NCI-H2227 (cell line): ENCODE data around the gene IFNL1.
"Not testable (repeated sequence)": the region's sequence is repeated elsewhere in the genome, so short reads cannot be mapped to it uniquely, and the experiment has no call there.

Experiments used
- DNase-seq: peaks from one replicate; lab custom pipeline; 2025; ENCODE audit not compliant: unreplicated experiment; lab: John Stamatoyannopoulos, UW

Gene IFNL1

GRCh38 chr19:39308531-39309304 lies 12.5 kb downstream of the IFNL1 start:
- no peak for DNase-seq

DNA sequence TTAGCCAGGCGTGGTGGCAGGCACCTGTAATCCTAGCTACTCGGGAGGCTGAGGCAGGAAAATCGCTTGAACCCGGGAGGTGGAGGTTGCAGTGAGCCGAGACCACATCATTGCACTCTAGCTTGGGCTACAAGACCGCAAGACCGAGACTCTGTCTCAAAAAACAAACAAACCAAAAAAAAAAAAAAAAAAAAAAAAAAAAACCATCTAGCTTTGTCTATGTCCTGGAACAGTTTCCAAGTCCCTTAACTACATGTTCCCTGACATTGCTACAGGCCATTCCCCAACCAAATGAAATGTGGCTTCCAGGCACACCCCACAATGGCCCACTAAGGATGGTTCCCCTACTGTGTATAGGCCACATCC lies 13.1 kb downstream of the IFNL1 start:
- not testable (repeated sequence) for DNase-seq

GRCh38 chr19:39310558-39311311 lies 14.5 kb downstream of the IFNL1 start:
- DNase-seq = peak; percentile 57

DNA sequence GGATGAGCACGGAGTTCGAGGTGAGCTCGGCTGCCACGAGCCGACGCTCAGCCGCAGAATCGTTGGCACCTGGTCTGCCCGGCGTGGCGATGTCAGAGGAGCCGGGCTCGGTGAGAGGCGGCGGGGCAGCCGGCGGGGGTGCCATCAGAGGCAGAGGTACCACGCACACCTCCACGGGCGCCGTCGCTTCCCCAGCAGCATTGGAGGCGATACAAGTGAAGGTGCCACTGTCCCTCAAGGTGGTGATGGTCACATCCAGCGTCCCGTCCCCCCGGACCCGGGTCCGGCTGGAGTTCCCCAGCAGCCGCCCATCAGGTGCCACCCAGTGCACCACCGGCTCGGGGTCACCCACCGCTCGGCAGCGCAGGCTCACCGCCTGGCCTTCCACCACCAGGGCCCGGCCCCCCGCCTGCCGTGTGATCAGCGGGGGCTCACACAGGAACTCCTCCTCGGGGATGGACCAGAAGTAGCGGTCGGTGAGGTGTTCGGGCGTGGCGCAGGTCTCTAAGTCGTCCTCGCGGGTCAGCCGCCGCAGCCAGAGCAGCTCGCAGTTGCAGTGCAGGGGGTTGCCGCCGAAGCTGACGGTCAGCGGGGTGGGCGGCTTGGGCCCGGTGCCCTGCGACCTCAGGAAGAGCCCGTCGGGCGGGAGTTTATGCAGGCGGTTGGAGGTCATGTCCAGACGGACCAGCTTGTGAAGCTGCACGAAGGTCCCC lies 18.0 kb downstream of the IFNL1 start:
- no peak for DNase-seq

- no peak for DNase-seq
These were observed 19.7 kb downstream of the IFNL1 start for GRCh38 chr19:39315933-39316332.

GRCh38 chr19:39316627-39317321 lies 20.6 kb downstream of the IFNL1 start:
- DNase-seq = no peak

DNA sequence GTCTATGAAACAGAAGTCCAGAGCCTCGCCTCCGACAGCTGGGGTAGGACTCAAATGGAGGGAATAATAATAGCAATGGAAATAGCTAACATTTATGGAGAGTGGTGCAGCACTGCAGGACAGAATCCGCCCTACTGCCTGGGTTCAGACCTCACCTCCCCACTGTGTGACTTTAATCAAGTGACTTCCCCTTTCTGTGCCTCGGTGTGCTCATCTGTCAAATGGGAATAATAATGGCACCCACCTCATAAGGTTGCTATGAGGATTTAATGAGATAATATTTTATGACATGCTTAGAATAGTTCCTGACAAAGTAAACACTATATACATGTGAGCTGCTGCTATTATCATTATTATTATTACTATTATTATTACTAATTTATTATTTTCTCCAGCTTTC lies 21.3 kb downstream of the IFNL1 start:
- no peak for DNase-seq

GRCh38 chr19:39318071-39318470 lies 21.9 kb downstream of the IFNL1 start:
- DNase-seq = no peak

- DNase-seq = no peak
These were observed 22.5 kb downstream of the IFNL1 start for GRCh38 chr19:39318690-39319089.

DNA sequence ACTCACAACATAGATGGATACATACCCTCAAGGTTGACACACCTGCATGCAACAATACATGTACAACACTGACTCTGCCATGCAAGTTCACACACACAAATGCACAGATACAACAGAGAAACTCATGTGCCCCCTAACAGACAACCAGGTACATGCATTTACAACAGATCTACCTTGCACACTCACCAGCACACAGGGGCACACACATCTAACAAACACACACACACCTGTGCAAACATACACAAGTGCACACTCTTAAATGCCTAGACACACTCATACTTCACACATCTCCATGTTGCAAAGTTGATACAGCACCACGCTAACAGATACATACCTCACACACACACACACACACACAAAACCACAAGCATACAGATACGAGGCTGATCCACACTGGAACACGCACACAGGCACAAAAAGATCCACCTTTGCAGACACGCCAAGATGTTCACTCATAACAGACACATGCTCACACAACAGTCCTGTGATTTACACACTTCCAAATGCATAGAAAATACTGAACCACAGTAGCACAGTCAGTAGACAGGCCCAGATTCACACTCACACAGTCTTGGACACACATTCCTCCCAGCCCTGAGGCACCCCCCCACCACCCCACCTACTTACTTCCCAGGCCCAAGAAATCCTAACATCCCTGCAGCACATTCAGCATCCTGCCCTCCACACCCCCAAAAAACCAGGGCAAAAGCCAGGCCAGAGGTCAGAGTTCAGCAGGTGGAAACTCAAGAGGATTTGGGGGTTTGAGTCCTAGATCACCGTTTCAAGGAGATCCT lies 23.1 kb downstream of the IFNL1 start:
- DNase-seq = no peak

DNA sequence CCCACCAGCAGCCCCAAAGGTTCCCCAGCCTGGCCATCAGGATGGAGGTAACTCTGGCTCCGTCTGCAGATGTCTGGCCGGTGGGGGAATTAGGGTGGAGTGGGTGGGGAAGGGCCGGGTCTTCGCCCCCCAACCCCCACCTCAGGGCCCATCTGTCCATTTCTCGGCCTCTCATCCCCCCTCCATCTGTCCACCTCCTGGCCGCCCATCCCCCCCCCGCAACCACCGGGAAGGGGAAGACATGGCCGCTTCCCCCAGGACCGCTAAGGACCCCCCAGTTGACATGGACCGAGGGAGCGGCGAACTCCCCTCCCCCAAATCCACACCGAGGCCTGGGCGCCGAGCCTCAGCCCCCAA lies 23.7 kb downstream of the IFNL1 start:
- DNase-seq = peak; percentile 90

GRCh38 chr19:39321117-39321831 lies 25.1 kb downstream of the IFNL1 start:
- DNase-seq = no peak

DNA sequence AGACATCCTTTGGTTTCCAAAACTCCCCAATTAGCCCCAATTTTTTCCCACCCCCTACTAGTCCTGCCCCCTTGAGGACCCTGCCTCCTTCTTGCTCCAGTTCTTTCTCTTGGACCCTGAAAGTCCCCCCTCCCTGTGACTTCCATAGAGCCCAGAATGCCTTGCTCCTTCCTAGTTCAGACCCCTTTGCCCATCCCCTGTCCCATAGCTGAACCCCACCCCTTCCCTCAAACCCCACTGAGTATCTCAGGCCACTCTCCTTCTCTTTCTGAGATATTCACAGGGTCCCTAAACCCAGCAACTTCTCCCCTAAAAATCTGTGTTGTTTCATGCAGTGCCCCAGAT lies 25.6 kb downstream of the IFNL1 start:
- no peak for DNase-seq

GRCh38 chr19:39324242-39324842 lies 28.1 kb downstream of the IFNL1 start:
- DNase-seq = no peak

DNA sequence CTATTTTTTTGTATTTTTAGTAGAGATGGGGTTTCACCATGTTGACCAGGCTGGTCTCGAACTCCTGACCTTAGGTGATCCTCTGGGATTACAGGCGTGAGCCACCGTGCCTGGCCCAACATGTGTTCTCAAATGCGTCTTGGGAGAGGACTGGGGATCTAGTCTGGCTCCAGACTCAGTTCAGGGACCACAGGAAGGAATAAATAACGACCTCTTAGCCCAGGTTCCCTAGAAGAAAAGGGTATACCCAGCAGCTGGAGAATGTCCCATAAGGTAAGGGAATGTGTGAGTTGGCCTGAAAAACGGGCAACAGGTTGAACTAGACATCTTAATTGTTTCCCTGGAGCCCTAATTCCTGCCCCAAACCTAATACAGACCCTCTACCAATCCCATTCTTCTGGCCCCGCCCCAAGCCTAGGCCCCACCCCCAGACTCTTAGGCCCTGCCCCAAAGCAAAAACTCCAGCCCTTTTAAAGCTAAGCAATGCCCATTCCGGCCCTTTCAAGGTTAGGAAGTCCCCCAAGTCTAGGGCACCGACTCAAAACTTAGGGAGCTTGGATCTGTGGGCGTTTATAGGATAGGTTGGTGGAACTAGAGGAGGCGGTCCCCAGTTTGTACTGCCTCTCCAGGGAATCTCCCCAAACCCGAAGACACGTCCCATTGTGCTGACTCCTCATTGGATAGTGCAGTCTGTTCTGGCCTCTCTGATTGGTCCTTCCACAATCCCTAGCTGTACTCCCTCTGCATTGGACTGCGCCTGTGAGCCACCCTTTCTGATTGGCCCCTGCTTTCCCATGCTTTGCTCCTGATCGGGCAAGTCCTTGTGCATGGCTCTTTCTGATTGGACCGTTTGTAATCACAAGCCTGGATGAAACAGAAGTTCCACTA lies 29.8 kb downstream of the IFNL1 start:
- DNase-seq = peak; percentile 71

- peak; percentile 70 for DNase-seq
These were observed 31.3 kb downstream of the IFNL1 start for GRCh38 chr19:39327363-39328045.

- DNase-seq = peak; percentile 99
These were observed 32.0 kb downstream of the IFNL1 start for GRCh38 chr19:39328046-39328705.

DNA sequence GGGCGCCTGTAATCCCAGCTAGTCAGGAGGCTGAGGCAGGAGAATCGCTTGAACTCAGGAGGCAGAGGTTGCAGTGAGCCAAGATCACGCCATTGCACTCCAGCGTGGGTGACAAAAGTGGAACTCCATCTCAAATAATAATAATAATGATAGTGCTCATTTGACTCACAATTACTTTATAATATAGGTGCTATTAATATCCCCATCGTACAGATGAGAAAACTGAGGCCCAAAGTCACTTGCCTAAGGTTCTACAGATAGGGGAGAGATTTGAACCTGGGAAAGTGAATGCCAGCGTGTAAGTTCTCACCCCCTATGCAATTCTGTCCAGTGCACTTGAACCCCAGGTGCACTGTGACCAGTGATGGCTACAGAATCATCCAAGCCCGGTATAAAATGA lies 33.7 kb downstream of the IFNL1 start:
- DNase-seq = no peak
